Liver (tissue), 3 donors: Measurements from ENCODE around the gene SRSF5.

ENCODE experiments used
- HNF4G ChIP-seq: IDR thresholded peaks from 2 replicates; pipeline ENCODE4 v1.6.1; 2016; ENCODE audit warnings: antibody characterized with exemption
- RAD21 ChIP-seq, 2 donors: IDR thresholded peaks; 2 replicates each; pipeline ENCODE4 v1.6.1; 2016; ENCODE audit warnings: antibody characterized with exemption in 2 of 2, mild to moderate bottlenecking in 2 of 2
- TAF1 ChIP-seq: conservative IDR thresholded peaks from 2 replicates; pipeline ENCODE4 v1.6.1; 2016; ENCODE audit warnings: antibody characterized with exemption, mild to moderate bottlenecking
- TF ChIP-seq, protein P1 (sequence below): IDR thresholded peaks from 2 replicates; pipeline ENCODE4 v1.6.1; 2016; ENCODE audit warnings: antibody characterized with exemption
- TF ChIP-seq, protein P2 (sequence below): fragments of 150-350 bp; IDR thresholded peaks from 2 replicates; pipeline ENCODE4 v1.5.1; 2017; ENCODE audit warnings: improper control_type of control experiment, low read depth, low read length; ENCODE audit not compliant: missing input control
- donor health status: healthy.
- donor health status: healthy.

DNA sequence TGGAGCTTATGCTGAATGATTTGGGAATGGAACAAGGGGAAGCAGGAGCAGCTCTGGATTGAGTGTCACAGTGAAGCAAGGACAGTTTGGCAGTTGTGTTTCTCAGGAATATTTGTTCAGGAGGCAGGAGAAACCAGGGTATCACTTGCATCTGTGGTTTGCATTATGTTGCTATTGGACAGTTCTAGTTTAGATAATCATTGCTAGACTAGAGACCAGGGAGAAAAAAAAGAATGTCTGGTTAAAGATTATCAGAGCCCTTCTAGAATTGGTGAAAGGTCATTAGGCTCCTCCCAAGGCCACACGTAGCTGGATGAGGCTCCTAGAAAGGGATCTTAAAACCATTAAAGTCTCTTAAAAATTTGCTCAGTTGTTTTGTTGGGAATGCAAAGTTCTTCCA lies 17.0 kb upstream of the SRSF5 start:
- TF ChIP-seq, protein P1, sequence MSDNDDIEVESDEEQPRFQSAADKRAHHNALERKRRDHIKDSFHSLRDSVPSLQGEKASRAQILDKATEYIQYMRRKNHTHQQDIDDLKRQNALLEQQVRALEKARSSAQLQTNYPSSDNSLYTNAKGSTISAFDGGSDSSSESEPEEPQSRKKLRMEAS = peak; percentile 33
- TF ChIP-seq, protein P2, sequence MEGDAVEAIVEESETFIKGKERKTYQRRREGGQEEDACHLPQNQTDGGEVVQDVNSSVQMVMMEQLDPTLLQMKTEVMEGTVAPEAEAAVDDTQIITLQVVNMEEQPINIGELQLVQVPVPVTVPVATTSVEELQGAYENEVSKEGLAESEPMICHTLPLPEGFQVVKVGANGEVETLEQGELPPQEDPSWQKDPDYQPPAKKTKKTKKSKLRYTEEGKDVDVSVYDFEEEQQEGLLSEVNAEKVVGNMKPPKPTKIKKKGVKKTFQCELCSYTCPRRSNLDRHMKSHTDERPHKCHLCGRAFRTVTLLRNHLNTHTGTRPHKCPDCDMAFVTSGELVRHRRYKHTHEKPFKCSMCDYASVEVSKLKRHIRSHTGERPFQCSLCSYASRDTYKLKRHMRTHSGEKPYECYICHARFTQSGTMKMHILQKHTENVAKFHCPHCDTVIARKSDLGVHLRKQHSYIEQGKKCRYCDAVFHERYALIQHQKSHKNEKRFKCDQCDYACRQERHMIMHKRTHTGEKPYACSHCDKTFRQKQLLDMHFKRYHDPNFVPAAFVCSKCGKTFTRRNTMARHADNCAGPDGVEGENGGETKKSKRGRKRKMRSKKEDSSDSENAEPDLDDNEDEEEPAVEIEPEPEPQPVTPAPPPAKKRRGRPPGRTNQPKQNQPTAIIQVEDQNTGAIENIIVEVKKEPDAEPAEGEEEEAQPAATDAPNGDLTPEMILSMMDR = no peak
- TF ChIP-seq TAF1 (no peak), HNF4G (no peak), RAD21 (IDR thresholded peaks at IDR 0.05) (peak; percentile 20 to 32)
